Thyroid gland (tissue), 4 donors: ENCODE results near the gene OTOS. TPM values are rescaled to one million over a fixed set of nuclear protein-coding genes. Genes with fewer than 3 reads are reported as not detected.

ENCODE experiments used
- DNase-seq, 2 donors: peaks; one replicate each; pipeline ENCODE4 v3.0.0-alpha.2; 2019
- H3K27ac ChIP-seq, 3 donors: fragments of 200-600 bp; sonication (generic); 1 replicate in 2 of 3; 2 replicates in 1 of 3; pipeline ENCODE4 v1.5.1; 2016 to 2019; ENCODE audit warnings: mild to moderate bottlenecking in 1 of 3, moderate library complexity in 1 of 3
- H3K27me3 ChIP-seq: fragments of 200-600 bp; sonication (generic); one replicate; pipeline ENCODE4 v1.5.1; 2019
- H3K36me3 ChIP-seq, 2 donors: fragments of 200-600 bp; sonication (generic); one replicate each; pipeline ENCODE4 v1.5.1; 2016 to 2019
- H3K4me1 ChIP-seq, 2 donors: fragments of 200-600 bp; sonication (generic); one replicate each; pipeline ENCODE4 v1.5.1; 2017 to 2019
- H3K4me3 ChIP-seq, 3 donors: fragments of 200-600 bp; sonication (generic); replicated peaks in 1 of 3; 1 replicate in 2 of 3; 2 replicates in 1 of 3; pipeline ENCODE4 v1.5.1; 2016; ENCODE audit warnings: mild to moderate bottlenecking in 1 of 3
- H3K9me3 ChIP-seq: fragments of 200-600 bp; sonication (generic); one replicate; pipeline ENCODE4 v1.5.1; 2017
- CTCF ChIP-seq, 6 experiments: fragments of 200-600 bp in 3 of 6; fragments of 450-650 bp in 3 of 6; sonication (generic) in 3 of 6; IDR thresholded peaks; one replicate each; pipeline ENCODE4 v1.5.1; 2016 to 2019; ENCODE audit warnings: antibody characterized with exemption in 6 of 6, mild to moderate bottlenecking in 2 of 6, inconsistent platforms in 1 of 6, moderate library complexity in 1 of 6
- POLR2A ChIP-seq, 2 donors: fragments of 450-650 bp; IDR thresholded peaks; one replicate each; pipeline ENCODE4 v1.6.1; 2017; ENCODE audit warnings: antibody characterized with exemption in 2 of 2, mild to moderate bottlenecking in 2 of 2, moderate library complexity in 1 of 2
- WGBS, 2 donors: methylation state at CpG; one replicate each; pipeline ENCODE4 v1.1.5; 2017; 5-methylcytosine and 5-hydroxymethylcytosine counted together
- intact Hi-C: fragments of 100-400 bp; cut with DNase I; formaldehyde crosslinking; loops from one replicate; pipeline ENCODE4 v1.15.1; 2023
- total RNA-seq, 4 donors: library from RNA; depleted of rRNA; stranded (reverse); fragments of >200 nt; gene quantifications; one replicate each; pipeline ENCODE4 v1.2.3, GENCODE V29; 2016

Gene OTOS
- total RNA-seq, 4 donors from 2014 or later: 4.3 to 62.8 (median 22.1) TPM

GRCh38 chr2:240162531-240162930 lies 22.1 kb upstream of the OTOS start:
- Histone ChIP-seq H3K9me3 (no peaks in the 10 kb centered on the region), H3K4me3 (no peak overlapping the region), H3K4me1 (no peaks in the 10 kb centered on the region), H3K27ac (no peak overlapping the region), H3K36me3 (no peaks in the 10 kb centered on the region), H3K27me3 (no peaks in the 10 kb centered on the region)
- TF ChIP-seq POLR2A (IDR thresholded peaks at IDR 0.05) (no peak), CTCF (IDR thresholded peaks at IDR 0.05) (no peak)
- intact Hi-C loops: no loop called here
- DNase-seq: no peak
- 75 to 84% methylated on average over 6 of the region's 6 CpGs for WGBS, 2 donors

GRCh38 chr2:240162032-240162431 lies 21.6 kb upstream of the OTOS start:
- H3K9me3 ChIP-seq: no peaks in the 10 kb centered on the region
- no peak overlapping the region for H3K27ac ChIP-seq
- H3K4me3 ChIP-seq: no peak overlapping the region
- DNase-seq: no peak
- intact Hi-C loops: no loop called here
- H3K4me1 ChIP-seq: no peaks in the 10 kb centered on the region
- TF ChIP-seq POLR2A (IDR thresholded peaks at IDR 0.05) (no peak), CTCF (IDR thresholded peaks at IDR 0.05) (no peak)
- H3K36me3 ChIP-seq: no peaks in the 10 kb centered on the region
- 73 to 74% methylated on average over 5 of the region's 5 CpGs for WGBS, 2 donors
- no peaks in the 10 kb centered on the region for H3K27me3 ChIP-seq

GRCh38 chr2:240161087-240161750 lies 20.8 kb upstream of the OTOS start:
- intact Hi-C loops: no loop called here
- H3K36me3 ChIP-seq: no peaks in the 10 kb centered on the region
- H3K4me3 ChIP-seq: no peak overlapping the region
- H3K4me1 ChIP-seq: no peaks in the 10 kb centered on the region
- no peaks in the 10 kb centered on the region for H3K27me3 ChIP-seq
- TF ChIP-seq CTCF (IDR thresholded peaks at IDR 0.05) (no peak), POLR2A (IDR thresholded peaks at IDR 0.05) (no peak)
- 82 to 85% methylated on average over 15 to 18 of the region's 21 CpGs for WGBS, 2 donors
- no peaks in the 10 kb centered on the region for H3K9me3 ChIP-seq
- DNase-seq: no peak
- H3K27ac ChIP-seq: no peak overlapping the region

- intact Hi-C loops: no loop called here
- TF ChIP-seq CTCF (IDR thresholded peaks at IDR 0.05) (no peak), POLR2A (IDR thresholded peaks at IDR 0.05) (no peak)
Measured at GRCh38 chr2:240160291-240161086, 20.0 kb upstream of the OTOS start.

GRCh38 chr2:240159251-240159839 lies 18.9 kb upstream of the OTOS start:
- Histone ChIP-seq H3K36me3 (no peaks in the 10 kb centered on the region), H3K27me3 (no peaks in the 10 kb centered on the region), H3K27ac (no peak overlapping the region), H3K4me3 (no peak overlapping the region), H3K4me1 (no peaks in the 10 kb centered on the region), H3K9me3 (no peaks in the 10 kb centered on the region)
- TF ChIP-seq CTCF (IDR thresholded peaks at IDR 0.05): no peak
- TF ChIP-seq POLR2A (IDR thresholded peaks at IDR 0.05): no peak
- WGBS, 2 donors: 78 to 82% methylated on average over 21 of the region's 21 CpGs
- no peak for DNase-seq
- intact Hi-C loops: no loop called here

More at GRCh38 chr2:240160291-240161086, 20.0 kb upstream of the OTOS start:
- Histone ChIP-seq H3K27me3 (no peaks in the 10 kb centered on the region), H3K4me3 (no peak overlapping the region), H3K27ac (no peak overlapping the region), H3K9me3 (no peaks in the 10 kb centered on the region), H3K36me3 (no peaks in the 10 kb centered on the region), H3K4me1 (no peaks in the 10 kb centered on the region)
- DNase-seq: no peak
- WGBS, 2 donors: 83 to 86% methylated on average over 11 to 14 of the region's 18 CpGs
